GOT3 (cell line): ENCODE measurements around the gene NOX5.

ENCODE experiments used
- DNase-seq: peaks from one replicate; lab custom pipeline; 2025; ENCODE audit warnings: mixed read lengths; lab: John Stamatoyannopoulos, UW

NOX5 gene

DNA sequence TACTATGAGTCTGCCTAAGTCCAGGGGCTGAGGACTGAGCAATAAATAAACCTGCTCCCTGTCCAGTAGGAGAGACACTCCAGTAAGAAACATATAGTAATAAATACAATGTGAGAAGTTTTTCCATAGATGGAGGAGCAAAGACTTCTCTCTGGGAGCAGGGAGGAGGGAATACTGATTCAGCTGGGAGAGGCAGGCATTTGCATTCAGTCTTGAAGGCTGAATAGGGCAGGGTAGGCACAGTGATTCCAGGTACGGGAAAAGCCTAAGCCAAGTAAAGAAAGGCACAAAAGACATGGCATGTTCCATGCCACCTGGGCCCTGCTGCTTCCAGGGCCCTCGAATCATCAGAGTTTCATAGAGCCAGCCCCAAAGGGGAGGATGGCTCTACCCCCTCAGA is 86.3 kb downstream of the NOX5 start:
- DNase-seq: no peak

- DNase-seq: no peak
Observed at GRCh38 chr15:69104050-69104750, 89.7 kb downstream of the NOX5 start.

DNA sequence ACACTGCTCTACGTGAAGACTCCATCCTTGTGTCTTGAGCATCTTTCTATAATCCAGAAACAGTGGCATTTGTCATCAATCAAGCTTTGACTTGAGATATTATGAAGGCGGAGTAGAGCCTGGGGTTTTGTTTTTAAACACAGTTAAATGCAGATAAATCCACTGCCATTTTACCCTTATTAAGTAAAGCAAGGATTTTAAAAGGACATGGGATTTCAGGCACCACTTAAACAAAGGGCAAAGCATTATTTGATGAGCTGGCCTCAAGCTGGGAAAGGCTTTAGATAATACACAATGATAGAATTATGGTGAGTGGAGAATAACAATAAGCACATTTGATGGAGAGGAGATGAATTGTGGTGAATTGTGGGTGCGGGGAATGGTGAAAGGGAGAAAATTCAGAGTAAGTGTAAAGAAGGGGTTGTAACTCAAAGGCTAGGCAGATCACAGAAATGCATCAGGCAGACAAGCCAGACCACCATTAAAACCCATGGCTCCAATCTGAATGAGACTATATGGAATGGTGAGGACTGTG is 91.0 kb downstream of the NOX5 start:
- no peak for DNase-seq

GRCh38 chr15:69107025-69107620 is 92.6 kb downstream of the NOX5 start:
- DNase-seq: no peak
